ENCODE data around the gene PIK3R4. TPM values are rescaled to one million over a fixed set of nuclear protein-coding genes. Genes with fewer than 3 reads are reported as not detected.

Gene PIK3R4
- total RNA-seq, 2 experiments from 2014 or later: 26.0 to 28.7 TPM

DNA sequence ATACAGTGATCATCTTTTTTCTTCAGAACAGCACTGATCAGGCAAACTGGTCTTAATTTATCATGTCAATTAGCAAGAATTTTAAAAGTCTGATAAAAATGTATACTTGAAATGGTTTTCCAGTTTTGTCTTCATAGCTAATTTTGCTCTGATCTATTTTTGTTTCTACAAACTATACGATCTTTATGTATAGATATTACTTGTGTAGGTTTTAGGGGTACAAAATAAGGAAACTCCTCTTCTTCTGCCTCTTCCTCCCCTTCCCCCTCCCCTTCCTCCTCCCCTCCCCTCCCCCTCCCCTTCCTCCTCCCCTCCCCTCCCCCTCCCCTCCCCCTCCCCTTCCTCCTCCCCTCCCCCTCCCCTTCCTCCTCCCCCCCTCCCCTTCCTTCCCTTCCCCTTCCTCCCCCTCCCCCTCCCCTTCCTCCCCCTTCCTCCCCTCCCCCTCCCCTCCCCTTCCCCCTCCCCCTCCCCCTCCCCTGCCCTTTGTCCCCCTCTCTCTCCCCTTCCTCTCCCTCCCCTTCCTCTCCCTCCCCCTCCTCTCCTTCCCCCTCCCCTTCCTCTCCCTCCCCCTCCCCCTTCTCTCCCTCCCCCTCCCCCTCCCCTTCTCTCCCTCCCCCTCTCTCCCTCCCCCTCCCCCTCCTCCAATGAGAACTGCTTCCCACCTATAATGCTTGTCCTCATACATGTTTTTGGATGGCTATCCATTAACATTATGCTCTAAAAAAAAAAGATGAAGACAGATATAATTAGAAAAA, 110.0 kb downstream of the PIK3R4 start:
- CTCF ChIA-PET: no interaction called here

DNA sequence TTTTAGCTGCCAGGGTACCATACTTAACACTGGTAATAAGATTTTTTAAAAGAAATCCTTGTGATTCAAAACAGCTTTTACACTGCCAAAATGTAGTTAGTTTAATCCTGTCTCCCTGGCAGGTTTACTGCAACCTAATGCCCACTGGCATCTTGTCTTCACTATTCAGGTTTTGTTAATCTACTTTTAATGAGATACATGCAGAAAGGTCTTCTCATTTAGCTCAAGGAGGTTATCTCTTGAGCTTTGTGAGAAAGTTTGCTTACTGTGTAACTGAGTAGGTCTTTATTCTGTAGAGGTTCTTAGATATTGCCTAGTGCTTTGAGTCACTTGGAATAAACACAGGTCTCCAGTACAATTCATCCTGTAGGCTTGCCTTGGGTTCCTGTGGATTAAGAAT, 110.7 kb downstream of the PIK3R4 start:
- H3K27ac Mint-ChIP-seq: no peak overlapping the region
- no peaks in the 10 kb centered on the region for H3K9me3 Mint-ChIP-seq
- H3K36me3 Mint-ChIP-seq (ENCODE audit: low read depth): no peaks in the 10 kb centered on the region
- ChIA-PET POLR2A (no interaction called here), CTCF (interaction anchor here (1.2 kb wide), 1 partner anchor 10 kb away, joined by 3 read pairs; no protein-coding TSS in a partner anchor)
- no peaks in the 10 kb centered on the region for H3K4me1 Mint-ChIP-seq
- no peak overlapping the region for H3K4me3 Mint-ChIP-seq
- peaks cover 5% of the 10 kb centered on the region for H3K27me3 Mint-ChIP-seq
- DNase-seq: no peak

More for the DNA sequence above, 110.0 kb downstream of the PIK3R4 start:
- no peak overlapping the region for H3K4me3 Mint-ChIP-seq
- POLR2A ChIA-PET: no interaction called here
- H3K27ac Mint-ChIP-seq: no peak overlapping the region
- no peaks in the 10 kb centered on the region for H3K4me1 Mint-ChIP-seq
- H3K36me3 Mint-ChIP-seq (ENCODE audit: low read depth): no peaks in the 10 kb centered on the region
- no peaks in the 10 kb centered on the region for H3K9me3 Mint-ChIP-seq
- H3K27me3 Mint-ChIP-seq: peaks cover 5% of the 10 kb centered on the region
- DNase-seq: no peak

DNA sequence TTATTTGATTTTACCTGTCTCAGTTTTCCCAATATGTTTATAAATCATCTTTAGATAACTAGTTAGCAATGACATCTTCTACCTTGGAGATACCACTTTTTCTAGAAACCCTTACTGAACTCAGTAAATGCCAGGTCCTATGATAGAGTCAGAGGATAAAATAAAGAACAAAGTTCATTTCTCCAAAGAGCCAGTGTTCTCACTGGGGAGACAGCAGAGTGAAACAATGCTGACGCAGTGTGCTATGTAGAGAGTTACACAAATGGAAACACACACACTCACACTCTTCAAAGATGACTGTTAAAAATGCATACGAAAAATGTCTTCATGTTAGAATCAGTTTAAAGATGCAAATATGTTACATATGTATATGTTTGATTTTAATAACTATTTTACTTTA, 111.3 kb downstream of the PIK3R4 start:
- Mint-ChIP-seq H3K9me3 (no peaks in the 10 kb centered on the region), H3K27ac (no peak overlapping the region), H3K36me3 (ENCODE audit: low read depth) (no peaks in the 10 kb centered on the region), H3K4me3 (no peak overlapping the region), H3K4me1 (no peaks in the 10 kb centered on the region), H3K27me3 (peaks cover 5% of the 10 kb centered on the region)
- POLR2A ChIA-PET: no interaction called here
- CTCF ChIA-PET: interaction anchor here (1.2 kb wide), 1 partner anchor 10 kb away, joined by 3 read pairs; no protein-coding TSS in a partner anchor
- DNase-seq: no peak

Other genes with a start within 250 kb of the PIK3R4 start
- gene COL6A6, start 229.7 kb downstream of the PIK3R4 start, total RNA-seq: not detected
- gene ATP2C1, start 147.3 kb upstream of the PIK3R4 start, total RNA-seq: 10 to 100 TPM; 58.4 to 58.5 TPM